ENCODE measurements around the gene CARD11.
A peak's percentile ranks its signal among the peaks of the same experiment; 100 is the strongest.
"Not testable (repeated sequence)": the region's sequence is repeated elsewhere in the genome, so short reads cannot be mapped to it uniquely, and the experiment has no call there.

Gene CARD11

DNA sequence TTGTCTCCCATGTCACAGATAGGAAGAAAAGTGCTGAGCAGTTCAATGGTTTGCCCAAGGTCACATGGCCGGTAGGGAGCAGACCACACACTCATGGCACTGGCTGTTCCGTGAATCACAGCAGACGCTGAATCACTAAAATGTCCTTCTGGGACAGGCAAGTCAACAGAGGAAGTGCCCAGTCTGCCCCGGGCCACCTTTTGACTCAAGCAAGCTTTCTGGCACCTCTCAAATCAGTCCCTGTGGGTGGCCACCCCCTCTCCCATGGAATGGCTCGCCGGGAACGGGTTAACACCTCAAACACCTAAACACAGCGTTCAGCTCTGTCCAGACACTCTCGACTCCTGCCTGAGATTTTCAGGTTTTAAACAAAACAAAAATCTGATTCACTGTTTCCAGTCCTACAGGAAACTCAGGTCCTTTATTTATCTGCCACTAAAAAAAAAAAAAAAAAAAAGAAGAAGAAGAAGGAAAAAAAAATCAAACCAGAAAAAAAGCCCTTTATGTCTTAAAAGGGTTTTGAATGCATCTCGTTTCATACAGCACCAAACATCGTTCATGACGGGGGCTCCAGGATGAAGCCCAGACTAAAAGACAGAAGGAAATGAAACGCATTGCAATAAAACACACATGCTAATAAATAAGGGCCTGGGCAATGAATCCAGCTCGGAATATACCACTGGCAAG is 15.5 kb downstream of the CARD11 start:
- intact Hi-C loops (cut with DNase I; ENCODE audit: low total_unique reads): no loop called here
- H3K4me1 ChIP-seq: peaks cover 0 to 16% (median 0%) of the 10 kb centered on the region in 4 donors
- no peaks in the 10 kb centered on the region for H3K36me3 ChIP-seq
- peaks cover 0 to 12% (median 6%) of the 10 kb centered on the region in 3 donors for H3K9me3 ChIP-seq
- TF ChIP-seq, protein P1, sequence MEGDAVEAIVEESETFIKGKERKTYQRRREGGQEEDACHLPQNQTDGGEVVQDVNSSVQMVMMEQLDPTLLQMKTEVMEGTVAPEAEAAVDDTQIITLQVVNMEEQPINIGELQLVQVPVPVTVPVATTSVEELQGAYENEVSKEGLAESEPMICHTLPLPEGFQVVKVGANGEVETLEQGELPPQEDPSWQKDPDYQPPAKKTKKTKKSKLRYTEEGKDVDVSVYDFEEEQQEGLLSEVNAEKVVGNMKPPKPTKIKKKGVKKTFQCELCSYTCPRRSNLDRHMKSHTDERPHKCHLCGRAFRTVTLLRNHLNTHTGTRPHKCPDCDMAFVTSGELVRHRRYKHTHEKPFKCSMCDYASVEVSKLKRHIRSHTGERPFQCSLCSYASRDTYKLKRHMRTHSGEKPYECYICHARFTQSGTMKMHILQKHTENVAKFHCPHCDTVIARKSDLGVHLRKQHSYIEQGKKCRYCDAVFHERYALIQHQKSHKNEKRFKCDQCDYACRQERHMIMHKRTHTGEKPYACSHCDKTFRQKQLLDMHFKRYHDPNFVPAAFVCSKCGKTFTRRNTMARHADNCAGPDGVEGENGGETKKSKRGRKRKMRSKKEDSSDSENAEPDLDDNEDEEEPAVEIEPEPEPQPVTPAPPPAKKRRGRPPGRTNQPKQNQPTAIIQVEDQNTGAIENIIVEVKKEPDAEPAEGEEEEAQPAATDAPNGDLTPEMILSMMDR (IDR thresholded peaks at IDR 0.05): no peak
- no peak overlapping the region for H3K27ac ChIP-seq
- H3K27me3 ChIP-seq: no peaks in the 10 kb centered on the region
- peak overlapping the region; percentile 7 to 24 for H3K4me3 ChIP-seq
- DNase-seq: peak; percentile 33 to 82

DNA sequence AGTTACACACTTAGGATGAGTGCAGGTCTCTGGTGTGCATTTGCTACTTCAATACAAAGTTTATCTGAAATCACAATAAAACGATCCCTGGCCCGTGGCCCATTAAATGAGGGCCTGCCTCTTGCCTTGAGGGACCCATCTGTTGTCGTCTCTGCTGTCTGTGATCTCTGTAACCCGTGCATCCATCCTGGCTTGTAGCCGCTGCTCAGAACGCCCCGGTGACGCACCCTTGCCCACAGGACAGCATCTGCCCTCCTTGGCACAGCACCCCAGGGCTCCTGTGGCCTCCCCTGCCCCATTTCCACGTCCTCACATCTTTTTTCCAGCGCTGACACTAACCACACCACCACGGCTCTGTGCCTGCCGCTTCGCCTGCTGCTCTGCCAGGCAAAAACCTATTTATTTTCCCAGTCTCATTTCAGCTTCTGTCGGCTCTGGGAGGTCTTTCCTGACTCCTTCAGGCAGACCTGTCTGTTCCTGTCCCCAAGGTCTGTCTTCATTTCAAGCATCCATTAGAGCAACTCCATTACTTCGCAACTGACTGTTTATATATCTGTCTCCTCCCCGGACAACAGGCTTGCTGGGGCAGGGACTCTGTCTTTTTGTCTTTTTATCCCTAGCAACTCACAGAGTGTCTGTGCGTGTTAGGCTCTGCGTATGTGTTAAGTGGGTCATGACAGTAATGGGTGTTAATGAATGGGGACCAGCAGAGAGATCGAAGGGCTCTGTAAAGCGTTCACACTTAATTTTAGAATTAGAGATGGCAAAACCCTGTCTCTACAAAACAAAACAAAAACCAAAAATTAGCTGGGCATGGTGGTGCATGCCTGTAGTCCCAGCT is 16.4 kb downstream of the CARD11 start:
- TF ChIP-seq, protein P1 (IDR thresholded peaks at IDR 0.05): no peak
- Histone ChIP-seq H3K36me3 (no peaks in the 10 kb centered on the region), H3K9me3 (peaks cover 0 to 12% (median 6%) of the 10 kb centered on the region in 3 donors), H3K27me3 (no peaks in the 10 kb centered on the region), H3K4me3 (no peak overlapping the region), H3K27ac (no peak overlapping the region), H3K4me1 (peaks cover 0 to 16% (median 0%) of the 10 kb centered on the region in 4 donors)
- intact Hi-C loops (cut with DNase I; ENCODE audit: low total_unique reads): no loop called here
- no peak for DNase-seq

DNA sequence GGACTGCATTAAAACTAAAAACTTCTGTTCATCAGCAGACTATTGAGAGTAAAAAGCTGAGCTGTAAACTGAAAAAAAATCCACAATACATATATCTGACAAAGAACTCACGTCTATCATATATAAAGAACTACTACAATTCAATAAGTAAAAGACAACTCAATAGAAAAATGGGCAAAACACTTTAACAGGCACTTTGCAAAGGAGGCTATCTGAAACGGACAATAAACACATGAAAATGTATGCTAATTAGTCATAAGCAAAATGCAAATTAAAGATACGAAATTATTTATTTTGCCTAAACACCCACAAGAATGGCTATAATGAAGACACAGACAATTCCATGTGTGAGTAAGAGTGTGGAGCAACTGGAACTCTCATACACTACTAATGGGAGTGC is 18.1 kb downstream of the CARD11 start:
- intact Hi-C loops (cut with DNase I; ENCODE audit: low total_unique reads): no loop called here

DNA sequence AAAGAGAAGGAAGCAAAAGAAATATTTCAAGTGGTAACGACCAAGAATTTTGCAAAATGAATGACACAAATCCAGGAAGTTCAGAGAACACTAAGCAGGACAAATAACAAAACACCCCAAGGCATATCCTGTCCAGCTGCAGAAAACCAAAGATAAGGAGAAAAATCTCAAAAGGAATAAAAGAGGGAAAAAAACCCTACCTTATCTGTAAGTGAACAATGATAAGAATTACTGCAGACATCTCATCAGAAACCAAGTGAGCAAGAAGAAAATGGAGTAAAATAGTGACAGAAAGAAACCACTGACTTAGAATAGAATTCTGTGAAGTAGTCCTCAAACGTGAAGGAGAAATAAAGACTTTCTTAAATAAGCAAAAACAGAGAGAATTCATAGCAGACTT is 21.8 kb downstream of the CARD11 start:
- H3K36me3 ChIP-seq: no peaks in the 10 kb centered on the region
- H3K27ac ChIP-seq: no peak overlapping the region
- TF ChIP-seq, protein P1 (IDR thresholded peaks at IDR 0.05): no peak
- no peak overlapping the region for H3K4me3 ChIP-seq
- intact Hi-C loops (cut with DNase I; ENCODE audit: low total_unique reads): no loop called here
- H3K4me1 ChIP-seq: no peaks in the 10 kb centered on the region
- DNase-seq: no peak
- H3K9me3 ChIP-seq: peaks cover 0 to 22% (median 16%) of the 10 kb centered on the region in 3 donors
- peaks cover 0 to 2% of the 10 kb centered on the region in 2 donors for H3K27me3 ChIP-seq

More for the DNA sequence above, 18.1 kb downstream of the CARD11 start:
- no peaks in the 10 kb centered on the region for H3K27me3 ChIP-seq
- no peaks in the 10 kb centered on the region for H3K36me3 ChIP-seq
- H3K4me3 ChIP-seq: no peak overlapping the region
- no peak overlapping the region for H3K27ac ChIP-seq
- H3K9me3 ChIP-seq: peaks cover 0 to 16% (median 7%) of the 10 kb centered on the region in 3 donors
- peaks cover 0 to 16% (median 0%) of the 10 kb centered on the region in 4 donors for H3K4me1 ChIP-seq
- no peak for DNase-seq
- TF ChIP-seq, protein P1 (IDR thresholded peaks at IDR 0.05): no peak

DNA sequence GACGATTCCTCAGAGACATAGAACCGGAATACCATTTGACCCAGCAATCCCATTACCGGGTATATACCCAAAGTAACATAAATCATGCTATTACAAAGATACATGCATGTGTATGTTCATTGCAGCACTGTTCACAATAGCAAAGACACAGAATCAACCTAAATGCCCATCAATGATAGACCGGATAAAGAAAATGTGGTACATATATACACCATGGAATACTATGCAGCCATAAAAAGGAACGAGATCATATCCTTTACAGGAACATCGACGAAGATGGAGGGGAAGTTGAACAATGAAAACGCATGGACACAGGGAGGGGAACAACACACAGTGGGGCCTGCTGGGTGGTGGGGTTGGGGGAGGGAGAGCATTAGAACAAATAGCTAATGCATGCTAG is 22.4 kb downstream of the CARD11 start:
- intact Hi-C loops (cut with DNase I; ENCODE audit: low total_unique reads); H3K4me3 ChIP-seq; H3K4me1 ChIP-seq; H3K27me3 ChIP-seq; H3K27ac ChIP-seq; H3K36me3 ChIP-seq: not testable (repeated sequence)
- H3K9me3 ChIP-seq: peaks cover 0 to 21% (median 13%) of the 10 kb centered on the region in 3 donors
- peak in 1 of 2 donors; percentile 4 for DNase-seq

DNA sequence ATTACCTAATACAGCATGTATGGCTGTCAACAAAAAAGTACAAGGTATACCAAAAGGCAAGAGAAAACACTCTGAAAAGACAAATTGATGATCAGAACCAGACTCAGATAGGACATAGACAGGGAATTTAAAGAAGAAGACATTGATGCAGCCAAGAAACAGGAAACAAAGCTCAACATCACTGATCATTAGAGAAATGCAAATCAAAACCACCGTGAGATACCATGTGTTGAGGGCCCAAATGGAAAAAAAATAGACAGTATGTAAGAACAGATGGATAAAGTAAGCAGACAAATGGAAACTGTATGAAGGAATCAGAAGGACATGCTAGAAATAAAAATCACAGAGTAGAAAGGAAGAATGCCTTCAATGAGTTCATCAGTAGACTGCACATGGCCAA is 23.3 kb downstream of the CARD11 start:
- Histone ChIP-seq H3K27me3 (peaks cover 0 to 2% of the 10 kb centered on the region in 2 donors), H3K4me3 (no peak overlapping the region), H3K36me3 (no peaks in the 10 kb centered on the region), H3K9me3 (peaks cover 0 to 17% (median 5%) of the 10 kb centered on the region in 3 donors), H3K27ac (no peak overlapping the region), H3K4me1 (no peaks in the 10 kb centered on the region)
- TF ChIP-seq, protein P1 (IDR thresholded peaks at IDR 0.05): no peak
- no peak for DNase-seq
- intact Hi-C loops (cut with DNase I; ENCODE audit: low total_unique reads): no loop called here
